KMS-11 (cell line): ENCODE measurements around the gene FAM181A.

Experiments
- H2AFZ ChIP-seq: fragments of 200-600 bp; sonication (generic); 2 replicates; pipeline ENCODE4 v1.6.1; 2016; ENCODE audit warnings: antibody characterized with exemption, mixed run types, low read depth
- H3K27ac ChIP-seq: fragments of 200-600 bp; sonication (generic); 2 replicates; pipeline ENCODE4 v1.6.1; 2016; ENCODE audit warnings: mild to moderate bottlenecking, mixed run types
- H3K27me3 ChIP-seq: fragments of 200-600 bp; sonication (generic); 2 replicates; pipeline ENCODE4 v1.6.1; 2017; ENCODE audit warnings: mild to moderate bottlenecking, low read depth, mixed run types, moderate library complexity; ENCODE audit not compliant: insufficient read depth
- H3K36me3 ChIP-seq: fragments of 200-600 bp; sonication (generic); 2 replicates; pipeline ENCODE4 v1.6.1; 2017; ENCODE audit warnings: mild to moderate bottlenecking, mixed run types; ENCODE audit not compliant: insufficient read depth
- H3K4me1 ChIP-seq: fragments of 200-600 bp; sonication (generic); 2 replicates; pipeline ENCODE4 v1.6.1; 2016; ENCODE audit warnings: mild to moderate bottlenecking, low read depth, mixed run types; ENCODE audit not compliant: poor library complexity, severe bottlenecking
- H3K4me2 ChIP-seq: fragments of 200-600 bp; sonication (generic); 2 replicates; pipeline ENCODE4 v1.7.0; 2016; ENCODE audit warnings: mild to moderate bottlenecking, mixed run types
- H3K4me3 ChIP-seq: fragments of 200-600 bp; sonication (generic); IDR thresholded peaks from 2 replicates; pipeline ENCODE4 v1.6.1; 2017; ENCODE audit warnings: low read depth, low read length, mixed read lengths; ENCODE audit not compliant: insufficient read depth
- H3K79me2 ChIP-seq: fragments of 200-600 bp; sonication (generic); 2 replicates; pipeline ENCODE4 v1.6.1; 2016; ENCODE audit warnings: low read depth, mixed run types; ENCODE audit not compliant: insufficient read depth
- H3K9ac ChIP-seq: fragments of 200-600 bp; sonication (generic); 2 replicates; pipeline ENCODE4 v1.6.1; 2016; ENCODE audit warnings: mild to moderate bottlenecking, mixed run types
- H4K20me1 ChIP-seq: fragments of 200-600 bp; sonication (generic); 2 replicates; pipeline ENCODE4 v1.6.1; 2016; ENCODE audit warnings: mild to moderate bottlenecking, mixed run types; ENCODE audit not compliant: insufficient read depth
- CTCF ChIP-seq: fragments of 200-600 bp; sonication (generic); conservative IDR thresholded peaks from 2 replicates; pipeline ENCODE4 v1.6.1; 2017; ENCODE audit warnings: low read depth, mild to moderate bottlenecking, antibody characterized with exemption, low read length, moderate library complexity, mixed read lengths

Gene FAM181A

DNA sequence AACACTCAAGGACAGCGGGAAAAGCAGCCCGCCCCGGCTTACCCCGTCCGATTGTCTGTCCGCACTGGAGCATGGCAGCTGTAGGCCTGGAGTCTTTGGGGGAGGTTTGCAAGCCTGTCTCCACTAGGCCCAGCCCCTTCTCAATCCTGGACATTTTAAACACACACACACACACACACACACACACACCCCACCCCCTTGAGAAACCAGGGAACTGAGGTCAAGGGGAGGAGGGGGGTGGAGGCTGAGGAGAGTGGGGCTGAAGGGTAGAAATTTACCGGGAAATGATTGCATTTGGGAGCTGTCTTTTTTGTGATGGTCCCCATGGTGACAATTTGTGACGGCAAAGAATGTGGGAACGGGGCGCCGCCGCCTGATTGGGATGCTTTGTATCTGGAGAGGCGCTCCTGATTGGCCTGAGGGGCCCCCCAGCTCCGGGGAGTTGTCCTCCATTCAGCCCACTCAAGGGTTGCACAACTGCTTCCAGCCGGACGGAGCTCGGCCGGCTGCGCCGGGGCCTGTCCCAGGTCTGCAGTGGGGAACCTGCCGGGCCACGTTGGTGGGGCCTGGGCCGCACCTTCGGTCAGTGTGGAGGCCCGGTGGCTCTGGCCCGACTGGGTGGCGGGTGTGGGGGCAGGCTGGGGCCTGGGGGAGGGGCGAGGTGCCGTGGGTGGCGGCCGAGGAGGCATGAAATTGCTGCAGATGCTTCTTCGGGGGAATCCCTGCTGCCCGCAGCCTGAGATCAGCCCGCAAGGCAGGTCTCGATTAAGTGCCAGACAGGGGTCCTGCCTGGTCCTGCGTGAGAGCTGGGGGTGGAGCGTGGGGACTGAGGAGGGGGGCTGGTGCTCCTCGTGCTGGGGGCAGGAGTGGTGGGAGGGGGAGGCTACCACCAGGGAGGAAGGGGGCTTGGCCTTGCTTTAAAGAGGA lies at the start of gene FAM181A:
TSS of gene FAM181A (plus strand) at position 472 of the 927 bp plus-strand sequence. CDS start 942 bp downstream, outside the sequence.
- Histone ChIP-seq H3K27ac (no peak within 1 kb of the TSS), H4K20me1 (no peaks in the 10 kb centered on the region), H3K9ac (no peak within 1 kb of the TSS), H3K4me1 (no peaks in the 10 kb centered on the region), H3K4me3 (no peak within 1 kb of the TSS), H3K36me3 (no peaks in the 10 kb centered on the region), H3K27me3 (no peaks in the 10 kb centered on the region), H2AFZ (no peak within 1 kb of the TSS), H3K4me2 (no peak within 1 kb of the TSS), H3K79me2 (no peaks in the 10 kb centered on the region)
- no peak for TF ChIP-seq CTCF

DNA sequence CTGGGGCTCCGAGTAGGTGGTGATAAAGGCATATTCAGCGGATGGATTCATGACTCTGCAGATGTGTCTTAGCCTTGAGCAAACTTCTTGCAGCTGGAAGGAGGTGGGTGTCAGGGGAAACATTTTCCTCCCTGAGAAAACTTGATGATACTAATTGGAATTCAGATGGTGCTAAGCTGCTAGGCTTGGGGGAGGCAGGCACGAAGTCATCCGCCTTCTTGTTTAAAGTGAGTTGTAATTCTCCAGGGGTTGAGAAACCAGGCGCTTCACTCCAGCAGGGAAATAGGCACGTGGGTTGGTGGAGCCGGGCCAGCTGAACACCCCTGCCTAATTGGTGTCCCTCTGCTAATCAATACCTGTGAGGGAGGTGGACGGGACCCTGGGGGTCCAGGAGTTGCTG lies 48.9 kb upstream of the FAM181A start:
- H3K4me1 ChIP-seq: no peaks in the 10 kb centered on the region
- H4K20me1 ChIP-seq: no peaks in the 10 kb centered on the region
- H3K27me3 ChIP-seq: no peaks in the 10 kb centered on the region
- H3K36me3 ChIP-seq: no peaks in the 10 kb centered on the region
- TF ChIP-seq CTCF: no peak
- H3K4me2 ChIP-seq: no peak overlapping the region
- no peaks in the 10 kb centered on the region for H3K79me2 ChIP-seq
- H3K4me3 ChIP-seq: no peak overlapping the region
- no peak overlapping the region for H3K9ac ChIP-seq
- no peak overlapping the region for H3K27ac ChIP-seq
- no peak overlapping the region for H2AFZ ChIP-seq

- Histone ChIP-seq H2AFZ (no peak overlapping the region), H3K9ac (no peak overlapping the region), H3K27me3 (no peaks in the 10 kb centered on the region), H3K4me3 (no peak overlapping the region), H3K4me2 (no peak overlapping the region), H3K27ac (no peak overlapping the region), H3K4me1 (no peaks in the 10 kb centered on the region), H3K36me3 (no peaks in the 10 kb centered on the region), H3K79me2 (no peaks in the 10 kb centered on the region), H4K20me1 (no peaks in the 10 kb centered on the region)
- no peak for TF ChIP-seq CTCF
Observed at GRCh38 chr14:93878871-93879270, 48.3 kb upstream of the FAM181A start.

DNA sequence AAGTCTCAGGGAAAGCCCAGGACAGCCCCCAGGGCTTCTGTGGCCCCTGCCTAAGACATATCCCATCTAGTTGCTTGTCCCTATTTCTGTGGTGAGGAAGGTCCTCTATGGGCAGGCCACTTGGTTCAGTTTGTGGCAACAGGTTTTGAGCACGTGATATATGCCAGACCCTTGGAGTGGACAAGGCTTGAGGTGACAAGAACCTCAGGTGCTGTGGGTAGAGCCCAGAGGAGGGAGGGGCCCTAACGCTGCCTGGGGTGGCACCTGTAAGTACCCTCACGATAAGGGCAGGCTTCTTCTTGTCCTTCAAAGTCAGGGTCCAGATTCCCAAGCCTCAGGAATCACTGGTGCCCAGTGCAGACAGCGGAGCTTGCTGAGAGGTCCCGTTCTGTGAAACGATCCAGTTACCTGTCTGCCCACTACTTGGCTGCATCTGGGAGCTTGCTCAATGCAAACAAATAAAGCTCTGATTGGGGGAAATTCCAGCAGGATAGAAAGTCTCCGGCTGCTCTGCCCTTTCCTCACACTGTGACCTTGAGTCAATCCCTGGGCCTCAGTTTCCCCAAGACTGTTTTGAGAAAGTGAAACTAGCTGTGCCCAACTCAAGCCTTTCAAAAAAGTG lies 47.7 kb upstream of the FAM181A start:
- Histone ChIP-seq H3K27me3 (no peaks in the 10 kb centered on the region), H3K79me2 (no peaks in the 10 kb centered on the region), H3K4me3 (no peak overlapping the region), H3K4me2 (no peak overlapping the region), H3K36me3 (no peaks in the 10 kb centered on the region), H2AFZ (no peak overlapping the region), H3K4me1 (no peaks in the 10 kb centered on the region), H3K27ac (no peak overlapping the region), H4K20me1 (no peaks in the 10 kb centered on the region), H3K9ac (no peak overlapping the region)
- no peak for TF ChIP-seq CTCF
